Measurements from ENCODE around the gene PCDHGA10.
"Not testable (repeated sequence)": the region's sequence is repeated elsewhere in the genome, so short reads cannot be mapped to it uniquely, and the experiment has no call there.

Gene PCDHGA10

GRCh38 chr5:141411575-141411974 lies 1.2 kb upstream of the PCDHGA10 start:
- no peaks in the 10 kb centered on the region for H3F3A ChIP-seq (ENCODE audit: low read depth)
- no peaks in the 10 kb centered on the region for H3K4me1 ChIP-seq (ENCODE audit: insufficient read depth, low read length, poor library complexity, severe bottlenecking)
- no peak overlapping the region for H2AFZ ChIP-seq (ENCODE audit: low read length)
- H4K20me1 ChIP-seq (ENCODE audit: insufficient read depth, low read length, poor library complexity, severe bottlenecking): no peaks in the 10 kb centered on the region
- no peaks in the 10 kb centered on the region for H3K27me3 ChIP-seq (ENCODE audit: insufficient read depth, low read length, poor library complexity, severe bottlenecking)
- H3K9ac ChIP-seq (ENCODE audit: low read depth, low read length, poor library complexity, severe bottlenecking): no peak overlapping the region
- H3K9me3 ChIP-seq (ENCODE audit: insufficient read depth, low read depth, low read length): no peaks in the 10 kb centered on the region
- TF ChIP-seq, protein P1, sequence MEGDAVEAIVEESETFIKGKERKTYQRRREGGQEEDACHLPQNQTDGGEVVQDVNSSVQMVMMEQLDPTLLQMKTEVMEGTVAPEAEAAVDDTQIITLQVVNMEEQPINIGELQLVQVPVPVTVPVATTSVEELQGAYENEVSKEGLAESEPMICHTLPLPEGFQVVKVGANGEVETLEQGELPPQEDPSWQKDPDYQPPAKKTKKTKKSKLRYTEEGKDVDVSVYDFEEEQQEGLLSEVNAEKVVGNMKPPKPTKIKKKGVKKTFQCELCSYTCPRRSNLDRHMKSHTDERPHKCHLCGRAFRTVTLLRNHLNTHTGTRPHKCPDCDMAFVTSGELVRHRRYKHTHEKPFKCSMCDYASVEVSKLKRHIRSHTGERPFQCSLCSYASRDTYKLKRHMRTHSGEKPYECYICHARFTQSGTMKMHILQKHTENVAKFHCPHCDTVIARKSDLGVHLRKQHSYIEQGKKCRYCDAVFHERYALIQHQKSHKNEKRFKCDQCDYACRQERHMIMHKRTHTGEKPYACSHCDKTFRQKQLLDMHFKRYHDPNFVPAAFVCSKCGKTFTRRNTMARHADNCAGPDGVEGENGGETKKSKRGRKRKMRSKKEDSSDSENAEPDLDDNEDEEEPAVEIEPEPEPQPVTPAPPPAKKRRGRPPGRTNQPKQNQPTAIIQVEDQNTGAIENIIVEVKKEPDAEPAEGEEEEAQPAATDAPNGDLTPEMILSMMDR (conservative IDR thresholded peaks at IDR 0.05; ENCODE audit: low read length): no peak
- TF ChIP-seq EZH2phosphoT487 (IDR thresholded peaks at IDR 0.05; ENCODE audit: borderline replicate concordance): no peak
- no peak overlapping the region for H3K4me2 ChIP-seq (ENCODE audit: low read depth, low read length, poor library complexity, severe bottlenecking)
- no peaks in the 10 kb centered on the region for H3K36me3 ChIP-seq (ENCODE audit: insufficient read depth, low read length)
- no peaks in the 10 kb centered on the region for H3K79me2 ChIP-seq (ENCODE audit: insufficient read depth, low read length)
- H3K9me2 ChIP-seq (replicated peaks; ENCODE audit: low read depth, low read length): no peaks in the 10 kb centered on the region
- H3K4me3 ChIP-seq (ENCODE audit: low read length, poor library complexity, severe bottlenecking): no peak overlapping the region

DNA sequence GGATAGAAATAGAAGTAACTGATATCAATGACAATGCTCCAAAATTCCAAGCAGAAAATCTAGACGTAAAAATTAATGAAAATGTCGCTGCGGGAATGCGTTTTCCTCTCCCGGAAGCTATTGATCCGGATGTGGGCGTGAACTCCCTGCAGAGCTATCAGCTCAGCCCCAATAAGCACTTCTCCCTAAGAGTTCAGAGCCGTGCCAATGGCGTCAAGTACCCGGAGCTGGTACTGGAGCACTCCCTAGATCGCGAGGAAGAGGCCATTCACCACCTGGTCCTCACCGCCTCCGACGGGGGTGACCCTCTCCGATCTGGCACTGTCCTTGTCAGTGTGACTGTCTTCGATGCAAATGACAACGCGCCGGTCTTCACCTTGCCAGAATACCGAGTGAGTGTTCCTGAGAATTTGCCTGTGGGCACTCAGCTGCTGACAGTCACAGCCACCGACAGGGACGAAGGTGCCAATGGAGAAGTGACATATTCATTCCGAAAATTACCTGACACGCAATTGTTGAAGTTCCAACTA lies 818 bp downstream of the PCDHGA10 start:
- no peaks in the 10 kb centered on the region for H3K36me3 ChIP-seq (ENCODE audit: insufficient read depth, low read length)
- H3K27me3 ChIP-seq (ENCODE audit: insufficient read depth, low read length, poor library complexity, severe bottlenecking): no peaks in the 10 kb centered on the region
- no peaks in the 10 kb centered on the region for H3K9me3 ChIP-seq (ENCODE audit: insufficient read depth, low read depth, low read length)
- H3F3A ChIP-seq (ENCODE audit: low read depth): no peaks in the 10 kb centered on the region
- H3K79me2 ChIP-seq (ENCODE audit: insufficient read depth, low read length): no peaks in the 10 kb centered on the region
- no peak overlapping the region for H2AFZ ChIP-seq (ENCODE audit: low read length)
- H3K9me2 ChIP-seq (replicated peaks; ENCODE audit: low read depth, low read length): no peaks in the 10 kb centered on the region
- H4K20me1 ChIP-seq (ENCODE audit: insufficient read depth, low read length, poor library complexity, severe bottlenecking): no peaks in the 10 kb centered on the region
- H3K4me2 ChIP-seq (ENCODE audit: low read depth, low read length, poor library complexity, severe bottlenecking): no peak overlapping the region
- no peak overlapping the region for H3K9ac ChIP-seq (ENCODE audit: low read depth, low read length, poor library complexity, severe bottlenecking)
- H3K4me3 ChIP-seq (ENCODE audit: low read length, poor library complexity, severe bottlenecking): no peak overlapping the region
- TF ChIP-seq EZH2phosphoT487 (IDR thresholded peaks at IDR 0.05; ENCODE audit: borderline replicate concordance): no peak
- TF ChIP-seq, protein P1 (conservative IDR thresholded peaks at IDR 0.05; ENCODE audit: low read length): no peak
- H3K4me1 ChIP-seq (ENCODE audit: insufficient read depth, low read length, poor library complexity, severe bottlenecking): no peaks in the 10 kb centered on the region

GRCh38 chr5:141414548-141415274 lies 1.9 kb downstream of the PCDHGA10 start:
- not testable (repeated sequence) for H3K27me3 ChIP-seq (ENCODE audit: insufficient read depth, low read length, poor library complexity, severe bottlenecking); H3K79me2 ChIP-seq (ENCODE audit: insufficient read depth, low read length); H3K4me2 ChIP-seq (ENCODE audit: low read depth, low read length, poor library complexity, severe bottlenecking); H3K4me3 ChIP-seq (ENCODE audit: low read length, poor library complexity, severe bottlenecking); H3K36me3 ChIP-seq (ENCODE audit: insufficient read depth, low read length); H3K9me2 ChIP-seq (replicated peaks; ENCODE audit: low read depth, low read length); H3K9ac ChIP-seq (ENCODE audit: low read depth, low read length, poor library complexity, severe bottlenecking); H3K9me3 ChIP-seq (ENCODE audit: insufficient read depth, low read depth, low read length); H3K4me1 ChIP-seq (ENCODE audit: insufficient read depth, low read length, poor library complexity, severe bottlenecking); H4K20me1 ChIP-seq (ENCODE audit: insufficient read depth, low read length, poor library complexity, severe bottlenecking); H2AFZ ChIP-seq (ENCODE audit: low read length); H3F3A ChIP-seq (ENCODE audit: low read depth)

- not testable (repeated sequence) for H3K36me3 ChIP-seq (ENCODE audit: insufficient read depth, low read length); H3K9ac ChIP-seq (ENCODE audit: low read depth, low read length, poor library complexity, severe bottlenecking); H2AFZ ChIP-seq (ENCODE audit: low read length); H3K4me1 ChIP-seq (ENCODE audit: insufficient read depth, low read length, poor library complexity, severe bottlenecking); H3F3A ChIP-seq (ENCODE audit: low read depth); H3K4me2 ChIP-seq (ENCODE audit: low read depth, low read length, poor library complexity, severe bottlenecking); H3K9me3 ChIP-seq (ENCODE audit: insufficient read depth, low read depth, low read length); H3K9me2 ChIP-seq (replicated peaks; ENCODE audit: low read depth, low read length); H3K27me3 ChIP-seq (ENCODE audit: insufficient read depth, low read length, poor library complexity, severe bottlenecking); H3K79me2 ChIP-seq (ENCODE audit: insufficient read depth, low read length); H4K20me1 ChIP-seq (ENCODE audit: insufficient read depth, low read length, poor library complexity, severe bottlenecking); H3K4me3 ChIP-seq (ENCODE audit: low read length, poor library complexity, severe bottlenecking)
Observed at GRCh38 chr5:141415275-141415618, 2.5 kb downstream of the PCDHGA10 start.
